Stimulated activated CD4-positive, alpha-beta T cell treated with anti-CD3 and anti-CD28 coated beads, Interleukin-12 subunit alpha, Interleukin-12 subunit beta, amount 100 ng/mL, for 48 hours (primary cell): ENCODE results near the gene WHRN.

Source experiments
- DNase-seq, 3 donors: peaks; one replicate each; pipeline ENCODE4 v3.0.0-alpha.2; 2020; ENCODE audit warnings: low read depth in 2 of 3, low spot score in 1 of 3

WHRN gene

DNA sequence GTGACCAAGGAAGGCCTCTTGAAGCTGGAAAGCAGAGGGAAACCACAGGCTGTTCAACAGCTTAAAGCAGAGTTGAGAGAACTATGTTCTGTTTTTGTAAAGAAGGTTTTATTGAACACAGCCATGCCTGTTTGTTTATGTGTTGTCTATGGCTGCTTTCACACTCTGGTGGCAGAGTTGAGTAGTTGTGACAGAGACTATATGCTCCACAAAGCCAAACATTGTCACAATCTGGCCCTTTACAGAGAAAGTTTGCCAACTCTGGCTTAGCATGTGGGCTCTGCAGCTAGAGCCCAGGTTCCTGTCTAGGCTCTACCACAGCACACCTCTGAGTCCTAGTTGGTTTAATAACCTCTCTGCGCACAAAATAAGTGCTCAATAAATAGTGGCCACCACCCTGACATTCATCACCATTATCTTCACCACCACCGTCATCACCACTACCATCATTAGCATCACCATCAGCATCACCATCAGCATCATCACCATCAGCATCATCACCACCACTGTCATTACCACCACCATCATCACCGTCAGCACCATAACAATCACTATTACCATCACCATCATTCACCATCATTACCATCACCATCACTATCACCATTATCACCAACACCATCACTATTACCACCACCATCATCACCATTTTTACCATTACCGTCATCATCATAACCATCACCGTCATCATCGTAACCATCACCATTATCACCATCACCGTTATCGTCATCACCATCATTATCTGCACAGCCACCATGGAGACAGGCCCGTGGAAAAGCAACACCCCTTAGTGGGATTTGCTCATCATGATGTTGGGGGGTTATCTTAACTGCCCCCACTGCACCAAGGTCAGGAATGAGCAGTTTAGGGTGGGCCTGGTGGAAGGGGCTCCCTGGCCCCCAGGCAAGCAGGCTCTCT, 135.8 kb downstream of the WHRN start:
- DNase-seq, result no peak

DNA sequence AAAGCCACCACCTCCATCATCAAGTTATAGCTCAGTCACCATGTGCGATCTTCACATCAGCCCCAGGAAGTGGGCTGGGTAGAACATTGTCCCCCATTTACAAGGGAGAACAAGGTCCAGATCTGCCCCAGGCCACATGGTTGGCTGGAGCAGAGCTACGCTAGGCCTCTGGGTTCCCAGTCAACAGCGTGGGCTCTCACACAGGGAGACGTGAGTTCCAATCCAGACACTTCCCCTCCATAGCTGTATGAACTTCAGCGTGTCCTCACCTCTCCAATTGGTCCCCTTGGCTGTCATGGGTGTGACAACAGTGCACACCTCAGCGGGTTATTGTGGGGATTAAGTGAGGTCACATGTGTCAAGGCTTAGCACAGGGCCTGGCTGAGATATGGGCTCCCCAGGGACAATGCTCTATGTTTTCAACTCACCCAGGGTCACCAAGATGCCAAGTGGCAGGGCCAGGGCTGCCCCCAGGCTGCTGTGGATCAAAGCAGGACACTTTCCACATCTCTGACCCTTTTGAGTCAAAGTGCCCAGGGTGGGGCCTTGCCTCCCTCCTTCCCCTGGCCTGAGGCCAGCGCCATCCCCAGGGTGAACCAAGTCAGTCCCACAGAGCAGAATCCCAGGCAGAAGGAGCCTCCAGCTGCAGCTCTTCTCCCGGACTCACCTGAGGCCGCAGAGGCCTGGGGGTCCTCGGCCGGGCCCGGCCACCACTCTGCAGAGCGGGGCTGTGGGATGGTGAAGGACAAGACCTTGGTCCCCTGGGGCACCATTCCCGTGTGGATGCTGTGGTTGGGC, 137.3 kb downstream of the WHRN start:
- no peak for DNase-seq

DNA sequence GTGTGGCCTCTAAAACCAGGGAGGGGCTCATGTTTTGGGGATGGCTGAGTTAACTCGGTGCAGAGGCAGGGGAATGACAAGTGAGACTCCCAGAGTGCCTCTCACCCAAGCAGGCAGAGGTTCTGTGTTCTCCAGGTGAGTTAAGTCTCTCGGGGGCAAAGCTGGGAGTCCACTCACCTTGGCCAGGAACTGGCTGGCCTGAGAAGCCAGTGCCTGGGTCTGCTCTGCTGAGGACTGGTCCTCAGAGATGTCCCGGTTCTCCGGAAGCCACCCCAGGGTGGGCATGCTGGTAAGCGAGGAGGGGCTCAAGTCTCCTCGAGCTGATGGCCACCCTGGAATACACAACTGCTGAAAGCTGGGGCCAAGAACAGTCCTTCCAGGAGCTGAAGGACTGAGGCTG, 137.9 kb downstream of the WHRN start:
- DNase-seq, result no peak

DNA sequence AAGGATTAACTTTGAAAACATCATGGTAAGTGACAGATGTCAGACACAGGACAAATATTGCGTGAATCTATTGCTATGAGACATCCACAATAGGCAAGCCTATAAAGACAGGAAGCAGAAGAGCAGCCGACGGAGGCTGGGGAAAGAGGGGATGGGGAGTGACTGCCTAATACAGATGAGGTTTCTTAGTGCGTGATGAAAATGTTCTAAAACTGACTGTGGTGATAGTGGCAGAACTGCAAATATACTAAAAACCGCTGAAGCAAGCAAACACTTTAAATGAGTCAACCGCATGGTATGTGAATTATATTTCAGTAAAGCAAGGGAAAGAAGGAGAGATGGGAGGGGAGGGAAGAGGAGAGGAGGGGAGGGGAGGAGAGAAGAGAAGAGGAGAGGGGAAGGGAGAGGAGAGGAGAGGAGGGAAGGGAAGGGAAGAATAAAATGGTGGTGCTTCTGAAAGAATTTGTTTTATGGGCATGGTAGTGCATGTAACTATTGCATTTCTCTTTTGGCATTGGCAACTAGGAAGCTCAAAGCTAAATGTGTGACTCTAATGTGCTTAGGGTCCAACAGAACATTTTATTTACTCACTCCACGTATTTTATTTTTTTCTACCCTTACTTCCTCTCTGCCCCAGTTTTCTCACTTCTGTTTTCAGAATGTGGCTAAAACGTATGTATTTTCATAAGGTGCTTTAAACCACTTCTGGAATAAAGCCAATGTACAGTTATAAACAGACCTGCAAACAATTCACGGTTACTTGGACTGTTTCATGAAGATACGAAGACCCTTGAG, 138.7 kb downstream of the WHRN start:
- no peak for DNase-seq

DNA sequence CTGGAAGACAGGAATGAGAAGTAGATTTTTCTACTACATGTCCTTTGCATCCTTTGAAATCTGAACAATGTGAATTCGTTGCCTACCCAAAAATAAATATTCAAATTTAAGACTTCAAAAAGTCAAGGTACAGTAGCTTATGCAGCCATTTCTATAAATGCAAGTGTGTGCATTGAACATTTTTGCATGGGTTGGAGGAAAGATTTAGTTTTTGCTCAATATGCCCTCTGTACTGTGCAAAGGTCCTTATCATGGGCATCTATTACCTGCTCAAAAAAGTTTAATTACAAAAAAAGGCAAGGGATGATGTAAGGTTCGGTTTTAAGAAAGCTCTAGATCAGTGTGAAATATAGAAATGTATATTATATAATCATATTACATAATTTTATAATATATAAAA, 140.1 kb downstream of the WHRN start:
- DNase-seq, result no peak

DNA sequence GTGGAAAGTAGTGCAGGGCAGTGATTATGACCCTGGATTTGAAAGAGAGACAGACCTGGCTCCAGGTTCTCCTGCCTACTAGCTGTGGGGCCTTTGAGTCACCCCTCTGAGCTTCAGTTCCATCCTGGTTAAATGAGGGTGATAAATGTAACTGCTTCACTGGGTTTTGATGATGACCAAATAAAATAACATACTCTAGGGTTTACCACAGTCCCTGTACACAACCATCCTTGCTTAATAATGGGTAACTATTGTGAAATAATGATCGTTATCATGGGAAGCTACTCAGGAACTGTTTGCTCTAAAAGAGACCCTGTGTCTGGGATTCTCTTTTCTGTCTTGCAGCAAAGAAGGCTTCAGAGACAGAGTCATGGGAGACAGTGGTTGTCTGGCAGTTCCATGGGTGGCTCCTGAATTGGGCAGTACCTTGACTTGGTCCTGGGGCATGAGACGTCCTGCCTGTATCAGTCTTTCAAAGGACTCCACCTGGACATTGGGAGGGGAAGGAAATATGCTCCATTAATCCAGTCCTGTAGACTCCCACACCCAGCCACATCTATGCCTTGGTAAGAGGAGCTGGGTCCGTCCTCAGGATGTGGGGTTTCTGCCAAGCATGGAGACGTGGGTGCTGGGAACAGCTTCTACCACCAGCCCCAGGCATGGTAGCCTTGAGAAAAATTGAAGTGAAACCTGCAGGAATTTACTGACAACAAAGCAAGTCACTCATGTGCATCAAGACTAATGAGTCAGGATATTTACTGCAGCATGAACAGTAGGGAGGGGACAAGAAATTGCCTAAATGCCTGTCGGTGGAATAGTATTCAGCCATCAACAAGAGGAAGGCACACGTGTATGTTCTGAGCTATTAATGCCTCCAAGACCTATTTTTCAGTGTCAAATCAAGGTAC, 140.9 kb downstream of the WHRN start:
- no peak for DNase-seq

DNA sequence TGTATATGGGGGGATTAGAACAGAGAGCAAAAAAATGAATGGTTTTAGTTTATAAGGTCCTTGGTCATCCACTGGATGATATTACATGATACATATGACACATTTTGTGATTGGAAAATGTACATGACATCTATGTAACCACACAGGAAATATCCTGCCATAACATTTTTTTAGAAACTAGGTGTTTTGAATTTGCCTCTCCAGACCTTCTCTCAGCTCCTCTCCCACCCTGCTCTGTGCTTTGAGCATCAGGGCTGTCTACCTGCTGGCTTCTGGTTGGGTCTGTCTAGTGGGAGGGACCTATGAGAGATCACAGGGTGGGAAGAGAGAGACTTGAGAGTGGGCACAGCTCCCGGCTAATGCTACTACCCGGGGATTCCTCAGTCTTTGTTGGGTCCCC, 141.8 kb downstream of the WHRN start:
- DNase-seq, result no peak

DNA sequence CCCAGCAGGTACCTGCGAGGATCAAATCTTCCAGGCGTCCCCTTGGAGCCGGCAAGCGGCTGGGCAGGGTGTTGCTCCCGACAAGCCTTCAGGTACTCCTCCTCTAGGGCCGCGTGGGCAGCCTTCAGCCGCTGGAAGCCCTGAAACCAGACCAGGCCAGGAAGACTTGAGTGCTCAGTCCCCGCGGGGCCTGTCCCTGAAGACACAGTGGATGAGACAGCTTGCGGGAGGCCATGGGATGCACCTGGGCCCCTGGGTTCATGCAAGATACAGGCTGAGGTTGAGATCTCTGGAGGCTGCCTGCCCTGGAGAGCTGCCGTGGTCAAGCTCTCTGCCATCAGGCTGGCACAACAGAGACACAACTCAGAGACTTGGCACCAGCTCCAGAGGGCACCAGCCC, 142.9 kb downstream of the WHRN start:
- no peak for DNase-seq

DNA sequence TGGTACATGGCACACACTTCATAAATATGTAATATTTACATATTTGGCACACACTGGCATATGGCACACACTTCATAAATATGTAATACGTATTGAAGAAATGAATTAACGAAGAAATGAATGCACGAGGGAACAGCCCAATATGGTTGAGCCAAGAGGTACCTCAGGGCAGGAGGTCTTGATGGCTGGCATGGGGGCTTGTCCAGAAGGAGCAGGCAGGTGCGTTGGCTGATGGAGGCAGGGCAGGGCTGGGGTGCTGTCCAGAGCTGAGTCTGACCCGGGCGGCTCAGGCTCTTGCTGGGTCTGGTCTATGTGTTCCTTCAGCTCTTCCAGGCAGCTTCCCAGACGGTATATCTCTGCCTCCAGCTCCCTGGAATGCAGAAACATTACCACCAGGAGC, 143.7 kb downstream of the WHRN start:
- no peak for DNase-seq

DNA sequence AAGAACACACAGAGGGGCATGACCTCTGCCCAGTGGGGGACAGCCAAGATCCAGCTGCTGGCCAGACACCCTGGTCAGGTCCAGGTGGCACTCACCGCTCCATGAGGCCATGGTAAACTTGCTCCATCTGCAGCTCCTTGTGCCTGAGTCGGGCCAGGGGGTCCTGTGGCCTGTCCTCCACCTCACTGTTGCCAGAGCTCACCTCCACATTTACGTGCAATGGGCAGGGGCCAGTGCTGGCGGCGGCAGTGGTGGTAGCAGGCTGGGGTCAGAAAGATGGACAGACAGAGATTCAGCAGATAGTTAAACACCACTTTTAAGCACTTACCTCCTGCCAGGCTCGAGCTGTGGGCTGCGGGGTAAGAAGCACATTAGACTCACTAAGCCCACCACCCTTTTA, 145.5 kb downstream of the WHRN start:
- DNase-seq, result no peak

DNA sequence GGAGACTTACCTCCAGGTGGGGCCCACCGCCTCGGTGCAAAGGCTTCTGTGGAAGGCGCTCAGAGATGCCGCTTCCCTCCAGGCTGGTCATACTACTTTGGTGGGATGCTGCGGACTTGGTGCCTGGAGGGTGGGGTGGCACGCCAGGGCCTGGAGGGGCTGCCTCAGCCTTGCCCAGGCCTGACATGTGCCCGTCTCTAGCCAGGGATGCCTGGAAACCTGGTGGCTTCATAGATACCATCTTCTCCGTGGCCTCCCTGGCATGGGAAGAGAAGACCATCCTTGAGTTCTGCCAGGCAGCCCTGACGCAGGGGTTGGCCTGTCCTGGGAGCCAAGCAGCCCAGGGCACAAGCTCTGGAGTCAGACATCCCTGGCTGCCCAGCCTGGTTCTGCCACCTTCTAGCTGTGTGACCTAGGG, 147.4 kb downstream of the WHRN start:
- no peak for DNase-seq

DNA sequence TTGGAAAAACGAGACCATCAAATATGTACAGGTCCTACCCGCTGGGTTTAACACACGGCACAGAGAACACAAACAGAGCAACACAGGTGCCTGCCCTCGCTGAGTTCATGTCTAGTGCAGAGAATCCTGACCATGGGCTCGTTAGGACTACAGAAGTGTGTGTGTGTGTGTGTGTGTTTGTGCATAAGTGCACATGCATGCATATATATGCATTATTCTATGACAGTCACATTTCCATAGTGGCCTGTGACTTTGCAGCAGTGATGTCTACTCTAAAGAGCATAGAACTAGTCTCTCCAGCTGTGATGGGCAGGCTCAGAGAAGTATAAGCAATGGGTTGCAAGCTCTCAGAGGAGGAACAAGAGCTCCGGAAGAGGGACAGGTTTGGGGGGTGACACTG, 147.9 kb downstream of the WHRN start:
- DNase-seq, result no peak

DNA sequence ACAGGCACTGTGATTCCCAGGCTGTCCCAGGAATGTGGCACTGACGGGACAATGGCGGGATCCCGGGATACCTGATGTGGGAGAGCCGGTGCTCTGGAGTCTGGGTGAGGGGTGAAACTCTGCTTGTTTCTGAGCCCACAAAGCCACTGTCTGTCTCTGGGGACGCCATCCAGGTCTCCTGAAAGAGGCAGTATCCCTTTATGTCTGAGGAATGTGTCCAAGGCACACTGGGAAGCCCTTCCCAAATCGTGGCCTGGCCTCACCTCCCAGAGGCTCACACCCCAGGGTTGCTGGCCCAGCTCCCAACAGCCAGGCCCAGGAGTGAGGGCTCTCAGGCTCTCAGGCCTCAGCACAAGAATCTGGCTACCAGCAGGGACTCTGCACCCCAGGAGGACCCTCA, 148.5 kb downstream of the WHRN start:
- no peak for DNase-seq

DNA sequence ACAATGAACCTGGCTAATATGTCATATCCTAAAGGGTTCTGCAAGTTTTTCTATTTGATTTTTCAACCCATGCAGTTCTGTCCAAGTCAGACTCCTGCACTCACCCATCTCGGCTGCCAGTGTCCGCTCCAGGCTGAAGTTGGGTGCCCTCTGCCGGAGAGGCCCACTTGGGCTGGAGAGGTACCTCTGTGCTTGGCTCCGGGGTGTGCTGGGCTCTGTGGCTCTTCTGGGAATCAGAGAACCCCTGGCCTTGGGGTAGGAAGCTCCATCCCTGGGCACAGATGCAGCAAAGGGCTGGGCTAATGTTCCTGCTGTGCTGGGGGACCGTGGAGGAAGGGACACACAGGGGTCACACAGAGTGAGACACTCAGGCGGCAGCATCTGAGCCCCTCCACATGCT, 149.5 kb downstream of the WHRN start:
- no peak for DNase-seq
